Inferior parietal cortex (tissue), 1 donor: ENCODE results near the gene PRKCE.
A peak's percentile ranks its signal among the peaks of the same experiment; 100 is the strongest.

Source experiments
- DNase-seq: peaks from one replicate; pipeline ENCODE4 v3.0.0-alpha.2; 2016; ENCODE audit errors: extremely low spot score

The PRKCE gene

GRCh38 chr2:46227674-46228289 is 576.3 kb downstream of the PRKCE start:
- DNase-seq, result no peak

GRCh38 chr2:46229134-46230063 is 577.9 kb downstream of the PRKCE start:
- no peak for DNase-seq

GRCh38 chr2:46230115-46230571 is 578.7 kb downstream of the PRKCE start:
- peak; percentile 4 for DNase-seq

- DNase-seq, result no peak
Measured at GRCh38 chr2:46230677-46231425, 579.4 kb downstream of the PRKCE start.

GRCh38 chr2:46231721-46232120 is 580.2 kb downstream of the PRKCE start:
- DNase-seq, result no peak

GRCh38 chr2:46232860-46233259 is 581.4 kb downstream of the PRKCE start:
- DNase-seq, result peak; percentile 8

- DNase-seq, result no peak
Measured at GRCh38 chr2:46236006-46236875, 584.8 kb downstream of the PRKCE start.

GRCh38 chr2:46236876-46237859 is 585.7 kb downstream of the PRKCE start:
- no peak for DNase-seq
